ENCODE measurements around the gene CENPH. TPM values are rescaled to one million over a fixed set of nuclear protein-coding genes. Genes with fewer than 3 reads are reported as not detected.
A peak's percentile ranks its signal among the peaks of the same experiment; 100 is the strongest.

Gene CENPH
- polyA plus RNA-seq, 1 donor from 2014 or later: 9.7 TPM

DNA sequence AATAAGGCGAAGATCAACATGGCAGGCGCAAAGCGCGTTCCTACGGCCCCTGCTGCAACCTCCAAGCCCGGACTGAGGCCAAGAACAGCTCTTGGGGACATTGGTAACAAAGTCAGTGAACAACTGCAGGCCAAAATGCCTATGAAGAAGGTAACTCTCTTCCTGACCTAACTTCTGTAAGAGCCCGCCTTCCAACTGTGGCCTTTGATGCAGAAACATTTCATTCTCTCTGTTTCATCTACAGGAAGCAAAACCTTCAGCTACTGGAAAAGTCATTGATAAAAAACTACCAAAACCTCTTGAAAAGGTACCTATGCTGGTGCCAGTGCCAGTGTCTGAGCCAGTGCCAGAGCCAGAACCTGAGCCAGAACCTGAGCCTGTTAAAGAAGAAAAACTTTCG is 21.5 kb upstream of the CENPH start:
- Histone ChIP-seq H3K36me3 (ENCODE audit: insufficient read depth, low read length) (no peaks in the 10 kb centered on the region), H3K27me3 (ENCODE audit: insufficient read depth, low read depth, low read length) (no peaks in the 10 kb centered on the region), H3K4me2 (ENCODE audit: low read length) (peak overlapping the region; percentile 77), H4K20me1 (ENCODE audit: insufficient read depth) (no peaks in the 10 kb centered on the region), H3K9me3 (ENCODE audit: low read length) (no peaks in the 10 kb centered on the region), H3F3A (ENCODE audit: insufficient read depth, low read length, poor library complexity, severe bottlenecking) (no peaks in the 10 kb centered on the region), H3K79me2 (replicated peaks; ENCODE audit: insufficient read depth, low read length) (peaks cover 11% of the 10 kb centered on the region), H2AFZ (ENCODE audit: low read depth, low read length) (peak overlapping the region; percentile 80), H3K9me2 (ENCODE audit: insufficient read depth, low read length) (no peaks in the 10 kb centered on the region), H3K4me3 (ENCODE audit: low read length) (peak overlapping the region; percentile 88), H3K9ac (ENCODE audit: low read length) (peak overlapping the region; percentile 47), H3K27ac (ENCODE audit: low read length) (no peak overlapping the region)
- no peak for TF ChIP-seq REST (IDR thresholded peaks at IDR 0.05; ENCODE audit: borderline replicate concordance)
- TF ChIP-seq TAF1 (IDR thresholded peaks at IDR 0.05; ENCODE audit: low read depth): no peak
- no peak for TF ChIP-seq POLR2AphosphoS5 (IDR thresholded peaks at IDR 0.05)
- no peak for TF ChIP-seq EZH2 (IDR thresholded peaks at IDR 0.05; ENCODE audit: borderline replicate concordance, insufficient read depth, low read length, poor library complexity, severe bottlenecking)

DNA sequence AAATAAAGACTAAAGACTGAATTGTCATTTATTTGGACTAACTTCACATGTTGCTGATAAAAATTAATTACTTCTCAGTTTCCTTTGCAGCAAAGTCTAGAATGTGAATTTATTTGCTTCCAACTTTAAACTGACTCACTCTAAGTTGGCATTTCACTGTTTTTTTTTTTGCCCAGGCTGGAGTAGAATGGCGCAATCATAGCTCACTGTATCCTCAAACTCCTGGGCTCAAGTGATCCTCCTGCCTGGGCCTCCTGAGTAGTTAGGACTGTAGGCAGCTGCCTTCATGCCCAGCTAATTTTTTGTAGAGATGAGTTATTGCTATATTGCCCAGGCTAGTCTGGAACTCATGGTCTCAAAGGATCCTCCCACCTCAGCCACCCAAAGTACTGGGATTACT is 18.9 kb upstream of the CENPH start:
- Histone ChIP-seq H3K9me3 (ENCODE audit: low read length) (no peaks in the 10 kb centered on the region), H2AFZ (ENCODE audit: low read depth, low read length) (no peak overlapping the region), H3K9me2 (ENCODE audit: insufficient read depth, low read length) (no peaks in the 10 kb centered on the region), H3K4me2 (ENCODE audit: low read length) (no peak overlapping the region), H3K27me3 (ENCODE audit: insufficient read depth, low read depth, low read length) (no peaks in the 10 kb centered on the region), H4K20me1 (ENCODE audit: insufficient read depth) (no peaks in the 10 kb centered on the region), H3K27ac (ENCODE audit: low read length) (no peak overlapping the region), H3K4me3 (ENCODE audit: low read length) (no peak overlapping the region), H3F3A (ENCODE audit: insufficient read depth, low read length, poor library complexity, severe bottlenecking) (no peaks in the 10 kb centered on the region), H3K9ac (ENCODE audit: low read length) (no peak overlapping the region), H3K36me3 (ENCODE audit: insufficient read depth, low read length) (no peaks in the 10 kb centered on the region), H3K79me2 (replicated peaks; ENCODE audit: insufficient read depth, low read length) (peaks cover 11% of the 10 kb centered on the region)
- no peak for TF ChIP-seq MXI1 (conservative IDR thresholded peaks at IDR 0.05; ENCODE audit: poor library complexity, severe bottlenecking)
- no peak for TF ChIP-seq TAF1 (IDR thresholded peaks at IDR 0.05; ENCODE audit: low read depth)
- no peak for TF ChIP-seq EP300 (conservative IDR thresholded peaks at IDR 0.05; ENCODE audit: poor library complexity, severe bottlenecking)
- TF ChIP-seq EZH2 (IDR thresholded peaks at IDR 0.05; ENCODE audit: borderline replicate concordance, insufficient read depth, low read length, poor library complexity, severe bottlenecking): no peak
- TF ChIP-seq CTCF (IDR thresholded peaks at IDR 0.05; ENCODE audit: poor library complexity, severe bottlenecking): no peak
- no peak for TF ChIP-seq SMC3 (conservative IDR thresholded peaks at IDR 0.05; ENCODE audit: poor library complexity)
- TF ChIP-seq RAD21 (conservative IDR thresholded peaks at IDR 0.05): no peak
- TF ChIP-seq REST (IDR thresholded peaks at IDR 0.05; ENCODE audit: borderline replicate concordance): no peak
- TF ChIP-seq POLR2AphosphoS5 (IDR thresholded peaks at IDR 0.05): no peak
